HL-60 (cell line): Measurements from ENCODE around the gene RAI14.

Experiments used
- DNase-seq, 2 experiments: peaks; one replicate each; pipeline ENCODE4 v3.0.0-alpha.2; 2010 to 2020; ENCODE audit warnings: low read depth in 1 of 2, low spot score in 1 of 2
- H3K27ac ChIP-seq: fragments of 250-450 bp; sonication (Bioruptor Pico); replicated peaks from 2 replicates; pipeline ENCODE4 v1.5.1; 2020; ENCODE audit warnings: mild to moderate bottlenecking, moderate library complexity
- H3K27me3 ChIP-seq: fragments of 250-450 bp; sonication (Bioruptor Pico); 2 replicates; pipeline ENCODE4 v1.5.1; 2021; ENCODE audit warnings: mild to moderate bottlenecking, moderate library complexity; ENCODE audit not compliant: insufficient read depth, poor library complexity, severe bottlenecking
- H3K4me3 ChIP-seq: replicated peaks from 2 replicates; pipeline ENCODE4 v1.5.1; 2011; ENCODE audit warnings: mild to moderate bottlenecking, control low read depth, low read length; ENCODE audit not compliant: insufficient read depth
- GABPA ChIP-seq: IDR thresholded peaks from 2 replicates; pipeline ENCODE4 v1.6.1; 2012; ENCODE audit warnings: low read depth
- POLR2AphosphoS5 ChIP-seq: IDR thresholded peaks from 2 replicates; pipeline ENCODE4 v1.6.1; 2012; ENCODE audit warnings: low read depth
- SPI1 ChIP-seq: IDR thresholded peaks from 2 replicates; pipeline ENCODE4 v1.6.1; 2012; ENCODE audit warnings: low read depth, mild to moderate bottlenecking, borderline replicate concordance
- TF ChIP-seq, protein P1 (sequence below): IDR thresholded peaks from 2 replicates; pipeline ENCODE4 v1.6.1; 2012; ENCODE audit warnings: low read depth; ENCODE audit not compliant: insufficient replicate concordance
- TF ChIP-seq, protein P2 (sequence below): IDR thresholded peaks from one replicate; pipeline ENCODE4 v1.5.1; 2011; ENCODE audit warnings: low read length, control low read depth, inconsistent platforms; ENCODE audit not compliant: insufficient read depth

Gene RAI14

DNA sequence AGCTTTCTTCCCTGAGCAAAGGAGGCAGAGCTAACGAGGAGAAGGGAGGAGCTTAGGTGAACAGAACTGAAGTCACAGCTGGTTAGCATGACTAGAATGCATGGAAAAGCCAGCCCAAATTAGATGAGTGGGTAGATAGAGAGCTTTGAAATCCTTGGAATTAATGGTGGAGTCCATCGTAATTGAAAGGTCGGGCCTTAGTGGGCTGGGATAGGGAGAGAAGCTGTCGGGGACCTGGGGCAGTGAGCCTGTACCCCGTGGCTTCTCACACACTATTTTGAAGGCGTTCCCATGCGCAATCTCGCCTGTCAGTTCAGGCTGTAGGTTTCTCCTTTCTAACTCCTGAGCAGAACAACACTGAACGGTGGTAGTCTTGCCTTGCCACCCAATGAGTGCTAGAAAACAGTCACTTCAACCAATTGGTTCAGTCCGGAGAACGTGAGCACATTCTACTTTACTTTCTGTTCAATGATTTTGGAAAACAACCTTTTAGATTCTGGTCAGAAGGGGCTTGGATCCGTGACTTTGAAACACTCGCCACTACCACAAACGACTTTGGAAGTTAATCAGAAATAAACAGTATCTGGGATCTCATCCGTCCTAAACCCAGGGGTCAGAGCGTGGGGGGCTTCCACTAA is 655 bp upstream of the RAI14 start:
- TF ChIP-seq POLR2AphosphoS5 (no peak), GABPA (no peak), SPI1 (no peak)
- TF ChIP-seq, protein P1, sequence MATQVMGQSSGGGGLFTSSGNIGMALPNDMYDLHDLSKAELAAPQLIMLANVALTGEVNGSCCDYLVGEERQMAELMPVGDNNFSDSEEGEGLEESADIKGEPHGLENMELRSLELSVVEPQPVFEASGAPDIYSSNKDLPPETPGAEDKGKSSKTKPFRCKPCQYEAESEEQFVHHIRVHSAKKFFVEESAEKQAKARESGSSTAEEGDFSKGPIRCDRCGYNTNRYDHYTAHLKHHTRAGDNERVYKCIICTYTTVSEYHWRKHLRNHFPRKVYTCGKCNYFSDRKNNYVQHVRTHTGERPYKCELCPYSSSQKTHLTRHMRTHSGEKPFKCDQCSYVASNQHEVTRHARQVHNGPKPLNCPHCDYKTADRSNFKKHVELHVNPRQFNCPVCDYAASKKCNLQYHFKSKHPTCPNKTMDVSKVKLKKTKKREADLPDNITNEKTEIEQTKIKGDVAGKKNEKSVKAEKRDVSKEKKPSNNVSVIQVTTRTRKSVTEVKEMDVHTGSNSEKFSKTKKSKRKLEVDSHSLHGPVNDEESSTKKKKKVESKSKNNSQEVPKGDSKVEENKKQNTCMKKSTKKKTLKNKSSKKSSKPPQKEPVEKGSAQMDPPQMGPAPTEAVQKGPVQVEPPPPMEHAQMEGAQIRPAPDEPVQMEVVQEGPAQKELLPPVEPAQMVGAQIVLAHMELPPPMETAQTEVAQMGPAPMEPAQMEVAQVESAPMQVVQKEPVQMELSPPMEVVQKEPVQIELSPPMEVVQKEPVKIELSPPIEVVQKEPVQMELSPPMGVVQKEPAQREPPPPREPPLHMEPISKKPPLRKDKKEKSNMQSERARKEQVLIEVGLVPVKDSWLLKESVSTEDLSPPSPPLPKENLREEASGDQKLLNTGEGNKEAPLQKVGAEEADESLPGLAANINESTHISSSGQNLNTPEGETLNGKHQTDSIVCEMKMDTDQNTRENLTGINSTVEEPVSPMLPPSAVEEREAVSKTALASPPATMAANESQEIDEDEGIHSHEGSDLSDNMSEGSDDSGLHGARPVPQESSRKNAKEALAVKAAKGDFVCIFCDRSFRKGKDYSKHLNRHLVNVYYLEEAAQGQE: no peak
- TF ChIP-seq, protein P2, sequence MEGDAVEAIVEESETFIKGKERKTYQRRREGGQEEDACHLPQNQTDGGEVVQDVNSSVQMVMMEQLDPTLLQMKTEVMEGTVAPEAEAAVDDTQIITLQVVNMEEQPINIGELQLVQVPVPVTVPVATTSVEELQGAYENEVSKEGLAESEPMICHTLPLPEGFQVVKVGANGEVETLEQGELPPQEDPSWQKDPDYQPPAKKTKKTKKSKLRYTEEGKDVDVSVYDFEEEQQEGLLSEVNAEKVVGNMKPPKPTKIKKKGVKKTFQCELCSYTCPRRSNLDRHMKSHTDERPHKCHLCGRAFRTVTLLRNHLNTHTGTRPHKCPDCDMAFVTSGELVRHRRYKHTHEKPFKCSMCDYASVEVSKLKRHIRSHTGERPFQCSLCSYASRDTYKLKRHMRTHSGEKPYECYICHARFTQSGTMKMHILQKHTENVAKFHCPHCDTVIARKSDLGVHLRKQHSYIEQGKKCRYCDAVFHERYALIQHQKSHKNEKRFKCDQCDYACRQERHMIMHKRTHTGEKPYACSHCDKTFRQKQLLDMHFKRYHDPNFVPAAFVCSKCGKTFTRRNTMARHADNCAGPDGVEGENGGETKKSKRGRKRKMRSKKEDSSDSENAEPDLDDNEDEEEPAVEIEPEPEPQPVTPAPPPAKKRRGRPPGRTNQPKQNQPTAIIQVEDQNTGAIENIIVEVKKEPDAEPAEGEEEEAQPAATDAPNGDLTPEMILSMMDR: no peak
- H3K27me3 ChIP-seq: peaks cover 45% of the 10 kb centered on the region
- DNase-seq: no peak
- H3K4me3 ChIP-seq: no peak overlapping the region
- no peak overlapping the region for H3K27ac ChIP-seq

DNA sequence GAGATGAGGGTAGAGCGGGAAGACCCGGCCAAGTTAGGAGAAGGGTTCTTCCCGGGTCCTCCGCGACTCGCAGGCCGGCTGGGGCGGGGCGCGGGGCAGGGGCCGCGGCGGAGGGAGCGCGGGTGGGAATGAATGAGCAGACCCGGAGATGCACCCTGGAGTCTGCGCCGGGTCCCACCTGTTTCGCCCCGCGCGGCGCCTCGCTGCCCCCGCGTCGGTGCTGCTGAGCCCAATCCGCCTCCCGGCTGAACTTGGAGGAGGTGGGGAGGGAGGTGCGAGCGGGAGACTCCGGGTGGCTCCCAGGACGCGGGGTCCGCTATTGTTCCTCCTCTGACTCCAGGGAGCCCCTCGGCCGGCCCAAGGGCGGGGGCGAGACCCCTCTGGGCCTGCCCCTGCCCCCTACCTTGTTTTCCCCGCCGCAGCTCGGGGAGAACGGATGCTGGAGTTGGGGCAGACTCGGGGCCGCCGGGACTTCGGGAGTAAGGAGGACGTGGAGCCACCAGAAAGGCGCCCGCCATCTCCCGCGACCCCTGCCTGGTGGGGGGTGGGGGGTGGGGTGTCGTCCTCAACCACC is 659 bp downstream of the RAI14 start:
- no peak overlapping the region for H3K27ac ChIP-seq
- H3K4me3 ChIP-seq: peak overlapping the region; percentile 26
- DNase-seq: no peak
- TF ChIP-seq POLR2AphosphoS5 (no peak), GABPA (no peak), SPI1 (no peak)
- TF ChIP-seq, protein P1: no peak
- TF ChIP-seq, protein P2: no peak
- peaks cover 45% of the 10 kb centered on the region for H3K27me3 ChIP-seq

DNA sequence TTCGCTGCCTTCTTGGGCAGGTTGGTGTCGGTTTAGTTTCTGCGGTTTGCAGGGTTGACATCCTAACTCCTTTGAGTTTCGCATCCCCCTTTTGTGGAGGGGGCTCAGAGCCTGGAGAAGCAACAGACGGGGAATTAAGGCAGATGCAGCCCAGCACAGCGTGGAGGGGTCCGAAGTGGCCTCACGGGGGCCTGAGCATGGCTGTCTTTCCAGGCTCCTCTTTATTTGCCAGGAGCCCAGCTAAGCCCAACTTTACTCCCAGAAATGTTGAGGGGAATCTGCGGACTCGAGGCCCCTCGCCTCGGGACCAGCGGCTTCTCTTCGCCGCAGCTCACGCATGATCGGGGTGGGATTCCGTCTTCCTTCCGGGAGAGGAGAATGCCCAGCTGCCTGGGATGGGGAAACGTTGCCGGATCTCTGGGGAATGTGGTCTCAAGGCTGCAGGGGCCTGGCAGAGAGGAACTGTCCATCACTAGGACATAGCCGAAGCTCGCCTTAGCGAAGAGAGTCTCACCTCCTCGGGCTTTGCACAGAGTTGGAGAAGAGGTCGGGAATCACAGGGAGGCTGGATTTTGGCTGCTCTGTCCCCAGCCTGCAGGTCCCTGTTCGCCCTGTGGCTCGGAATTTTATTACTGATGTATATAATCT is 1.3 kb downstream of the RAI14 start:
- Histone ChIP-seq H3K27me3 (peaks cover 45% of the 10 kb centered on the region), H3K27ac (no peak overlapping the region), H3K4me3 (no peak overlapping the region)
- no peak for DNase-seq
- no peak for TF ChIP-seq POLR2AphosphoS5
- no peak for TF ChIP-seq SPI1
- TF ChIP-seq, protein P2: no peak
- no peak for TF ChIP-seq GABPA
- TF ChIP-seq, protein P1: no peak
